Stomach (tissue), 9 donors: ENCODE data around the gene THOP1. TPM values are rescaled to one million over a fixed set of nuclear protein-coding genes. Genes with fewer than 3 reads are reported as not detected.
A peak's percentile ranks its signal among the peaks of the same experiment; 100 is the strongest.
"Not testable (repeated sequence)": the region's sequence is repeated elsewhere in the genome, so short reads cannot be mapped to it uniquely, and the experiment has no call there.

Experiments used
- DNase-seq, 2 donors: peaks; one replicate each; pipeline versions ENCODE4 v3.0.0 to v3.0.0-alpha.2; 2013 to 2019
- H3K27ac ChIP-seq, 5 donors: fragments of 200-600 bp in 4 of 5; sonication (generic) in 4 of 5; one replicate each; pipeline ENCODE4 v1.5.1; 2013 to 2019; ENCODE audit warnings: mild to moderate bottlenecking in 1 of 5, moderate library complexity in 1 of 5
- H3K27me3 ChIP-seq, 3 donors: fragments of 200-600 bp; sonication (generic); one replicate each; pipeline ENCODE4 v1.5.1; 2017 to 2019; ENCODE audit warnings: mixed run types in 1 of 3
- H3K36me3 ChIP-seq, 4 donors: fragments of 200-600 bp; sonication (generic); 1 replicate in 3 of 4; 2 replicates in 1 of 4; pipeline ENCODE4 v1.5.1; 2016 to 2019
- H3K4me1 ChIP-seq, 4 donors: fragments of 200-600 bp; sonication (generic); one replicate each; pipeline ENCODE4 v1.5.1; 2016 to 2019
- H3K4me3 ChIP-seq, 4 donors: fragments of 200-600 bp; sonication (generic) in 3 of 4; one replicate each; pipeline ENCODE4 v1.5.1; 2016 to 2019; ENCODE audit warnings: mild to moderate bottlenecking in 1 of 4
- H3K9me3 ChIP-seq, 4 donors: fragments of 200-600 bp; sonication (generic); one replicate each; pipeline ENCODE4 v1.5.1; 2016 to 2019
- EP300 ChIP-seq: sonication (generic); formaldehyde crosslinking; IDR thresholded peaks from one replicate; pipeline ENCODE4 v1.6.1; 2017; ENCODE audit warnings: antibody characterized with exemption
- POLR2A ChIP-seq, 4 donors: fragments of 450-650 bp; IDR thresholded peaks; one replicate each; pipeline ENCODE4 v1.6.1; 2016; ENCODE audit warnings: antibody characterized with exemption in 4 of 4, control low read depth in 2 of 4, mild to moderate bottlenecking in 1 of 4, moderate library complexity in 1 of 4
- POLR2AphosphoS5 ChIP-seq, 3 donors: sonication (generic); formaldehyde crosslinking; IDR thresholded peaks; one replicate each; pipeline ENCODE4 v1.6.1; 2016; ENCODE audit warnings: antibody characterized with exemption in 3 of 3
- WGBS, 5 donors: extraction: QIAGEN DNeasy Blood & Tissue Kit in 3 of 5; methylation state at CpG; one replicate each; pipeline versions ENCODE4 v1.1.5 to v1.1.7; 2013 to 2018; 5-methylcytosine and 5-hydroxymethylcytosine counted together
- intact Hi-C: fragments of 100-400 bp; cut with DNase I; formaldehyde crosslinking; loops from one replicate; pipeline ENCODE4 v1.15.1; 2023; ENCODE audit warnings: low total_unique reads
- polyA plus RNA-seq, 3 donors: library from polyadenylated mRNA; stranded (reverse); fragments of 200-250 nt; gene quantifications; one replicate each; pipeline ENCODE4 v1.2.3, GENCODE V29; 2013
- total RNA-seq, 5 donors: library from RNA; depleted of rRNA; stranded (reverse); fragments of >200 nt; gene quantifications; one replicate each; pipeline versions ENCODE4 v1.1.0 to v1.2.3, GENCODE V29; 2014 to 2016
- TF ChIP-seq, protein P1 (sequence below), 7 experiments: fragments of 450-650 bp in 4 of 7; fragments of 200-600 bp in 3 of 7; sonication (generic) in 3 of 7; IDR thresholded peaks; one replicate each; pipeline ENCODE4 v1.5.1; 2016 to 2019; ENCODE audit warnings: antibody characterized with exemption in 7 of 7, control low read depth in 2 of 7, mild to moderate bottlenecking in 1 of 7
- donor health status: healthy with polysubstance abuse.
- donor health status: Bipolar disorder and iron deficiency.
- donor health status: healthy.

Gene THOP1
- total and polyA plus RNA-seq, 8 donors, result 16.1 to 244 (median 47.2) TPM

DNA sequence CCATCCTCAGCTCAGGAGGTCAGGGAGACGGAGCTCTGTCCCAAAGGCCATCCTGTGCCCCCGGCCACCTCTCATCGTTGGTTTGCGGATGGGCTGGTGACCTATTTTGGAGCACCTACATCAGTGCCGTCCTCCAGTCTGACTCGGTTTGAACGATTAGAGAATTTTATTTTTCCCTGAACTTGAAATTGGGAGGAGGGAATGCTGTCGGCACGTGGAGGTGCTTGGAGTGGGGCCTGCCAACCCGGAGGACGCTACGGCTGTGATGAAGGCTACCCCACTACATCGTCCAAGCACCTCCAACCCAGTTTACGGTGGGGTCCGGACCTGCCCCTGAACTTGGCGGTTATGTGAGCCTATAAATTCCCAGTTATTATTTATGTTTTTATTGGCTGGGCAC lies 31.3 kb downstream of the THOP1 start:
- H3K27ac ChIP-seq, result no peak overlapping the region
- no peak for TF ChIP-seq EP300
- TF ChIP-seq, protein P1, sequence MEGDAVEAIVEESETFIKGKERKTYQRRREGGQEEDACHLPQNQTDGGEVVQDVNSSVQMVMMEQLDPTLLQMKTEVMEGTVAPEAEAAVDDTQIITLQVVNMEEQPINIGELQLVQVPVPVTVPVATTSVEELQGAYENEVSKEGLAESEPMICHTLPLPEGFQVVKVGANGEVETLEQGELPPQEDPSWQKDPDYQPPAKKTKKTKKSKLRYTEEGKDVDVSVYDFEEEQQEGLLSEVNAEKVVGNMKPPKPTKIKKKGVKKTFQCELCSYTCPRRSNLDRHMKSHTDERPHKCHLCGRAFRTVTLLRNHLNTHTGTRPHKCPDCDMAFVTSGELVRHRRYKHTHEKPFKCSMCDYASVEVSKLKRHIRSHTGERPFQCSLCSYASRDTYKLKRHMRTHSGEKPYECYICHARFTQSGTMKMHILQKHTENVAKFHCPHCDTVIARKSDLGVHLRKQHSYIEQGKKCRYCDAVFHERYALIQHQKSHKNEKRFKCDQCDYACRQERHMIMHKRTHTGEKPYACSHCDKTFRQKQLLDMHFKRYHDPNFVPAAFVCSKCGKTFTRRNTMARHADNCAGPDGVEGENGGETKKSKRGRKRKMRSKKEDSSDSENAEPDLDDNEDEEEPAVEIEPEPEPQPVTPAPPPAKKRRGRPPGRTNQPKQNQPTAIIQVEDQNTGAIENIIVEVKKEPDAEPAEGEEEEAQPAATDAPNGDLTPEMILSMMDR (IDR thresholded peaks at IDR 0.05), result no peak
- no peak for TF ChIP-seq POLR2A (IDR thresholded peaks at IDR 0.05)
- TF ChIP-seq POLR2AphosphoS5 (IDR thresholded peaks at IDR 0.05), result no peak
- H3K9me3 ChIP-seq, result no peaks in the 10 kb centered on the region
- H3K36me3 ChIP-seq, result peaks cover 3 to 37% (median 27%) of the 10 kb centered on the region in 4 donors
- DNase-seq, result no peak
- H3K4me1 ChIP-seq, result peaks cover 7 to 25% (median 21%) of the 10 kb centered on the region in 4 donors
- WGBS, 5 donors, result 87 to 92% (median 89%) methylated on average over 16 of the region's 16 CpGs
- H3K4me3 ChIP-seq, result no peak overlapping the region
- intact Hi-C loops, result no loop called here
- H3K27me3 ChIP-seq, result no peaks in the 10 kb centered on the region

DNA sequence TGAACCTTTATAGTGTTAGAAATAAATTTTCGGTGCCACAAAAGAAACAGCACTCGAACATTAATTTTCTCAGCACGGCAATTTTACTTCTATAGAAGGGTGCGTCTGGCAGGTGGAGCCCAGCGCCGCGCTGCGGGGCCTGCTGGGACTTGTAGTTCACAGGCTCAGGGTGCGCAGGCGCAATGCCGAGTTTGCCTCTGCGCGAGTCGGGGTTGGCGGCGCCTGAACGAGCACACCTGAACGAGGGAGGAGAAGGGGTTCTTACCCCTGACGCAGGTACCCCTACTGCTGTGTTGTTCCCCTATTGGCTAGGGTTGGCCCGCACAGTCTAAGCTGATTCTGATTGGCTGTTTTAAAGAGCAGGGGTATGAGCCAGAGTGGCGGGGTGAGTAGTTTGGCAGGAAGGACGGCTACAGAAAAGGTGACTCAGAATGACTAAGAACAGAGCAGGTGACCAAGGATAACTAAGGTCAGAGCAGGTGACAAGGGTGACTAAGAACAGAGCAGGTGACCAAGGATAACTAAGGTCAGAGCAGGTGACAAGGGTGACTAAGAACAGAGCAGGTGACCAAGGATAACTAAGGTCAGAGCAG lies 32.0 kb downstream of the THOP1 start:
- DNase-seq, H3K4me3 ChIP-seq, intact Hi-C loops, H3K9me3 ChIP-seq, H3K27me3 ChIP-seq, H3K27ac ChIP-seq: not testable (repeated sequence)
- H3K36me3 ChIP-seq, result peaks cover 3 to 31% (median 20%) of the 10 kb centered on the region in 4 donors
- WGBS, 5 donors, result 70 to 79% (median 77%) methylated on average over 22 of the region's 22 CpGs
- H3K4me1 ChIP-seq, result peaks cover 7 to 29% (median 22%) of the 10 kb centered on the region in 4 donors

GRCh38 chr19:2819540-2820111 lies 34.3 kb downstream of the THOP1 start, which contains the start of gene ZNF554:
Gene ZNF554 (plus strand): TSS chr19:2819868. CDS start chr19:2820072, 204 bp downstream.
- H3K4me3 ChIP-seq, result peak within 1 kb of the TSS; percentile 91 to 100 (median 94)
- H3K9me3 ChIP-seq, result no peaks in the 10 kb centered on the region
- TF ChIP-seq, protein P1 (IDR thresholded peaks at IDR 0.05), result peak in 6 of 7 experiments; percentile 73 to 97 (median 94)
- TF ChIP-seq EP300 (no peak), POLR2AphosphoS5 (IDR thresholded peaks at IDR 0.05) (peak; percentile 33 to 84 (median 62))
- peak; percentile 99 for DNase-seq
- intact Hi-C loops, result no loop called here
- H3K36me3 ChIP-seq, result peaks cover 0 to 31% (median 20%) of the 10 kb centered on the region in 4 donors
- peaks cover 7 to 29% (median 22%) of the 10 kb centered on the region in 4 donors for H3K4me1 ChIP-seq
- H3K27me3 ChIP-seq, result no peaks in the 10 kb centered on the region
- 0 to 1% (median 0%) methylated on average over 30 to 64 of the region's 64 CpGs for WGBS, 5 donors
- peak within 1 kb of the TSS; percentile 22 to 87 (median 65) for H3K27ac ChIP-seq

- intact Hi-C loops, result no loop called here
- H3K36me3 ChIP-seq, result peaks cover 0 to 29% (median 19%) of the 10 kb centered on the region in 4 donors
- H3K27ac ChIP-seq, result peak overlapping the region; percentile 22 to 87 (median 65)
- peaks cover 7 to 29% (median 22%) of the 10 kb centered on the region in 4 donors for H3K4me1 ChIP-seq
- DNase-seq, result peak in 1 of 2 donors; percentile 55
- peak overlapping the region; percentile 91 to 100 (median 94) for H3K4me3 ChIP-seq
- TF ChIP-seq POLR2A (IDR thresholded peaks at IDR 0.05) (no peak), EP300 (no peak), POLR2AphosphoS5 (IDR thresholded peaks at IDR 0.05) (no peak)
- TF ChIP-seq, protein P1 (IDR thresholded peaks at IDR 0.05), result no peak
- 0 to 5% (median 2%) methylated on average over 11 to 36 of the region's 36 CpGs for WGBS, 5 donors
- no peaks in the 10 kb centered on the region for H3K9me3 ChIP-seq
- H3K27me3 ChIP-seq, result no peaks in the 10 kb centered on the region
Measured at GRCh38 chr19:2820112-2820702, 34.9 kb downstream of the THOP1 start.
